NCI-H2196 (cell line): ENCODE measurements around the gene GABPA.
"Not testable (repeated sequence)": the region's sequence is repeated elsewhere in the genome, so short reads cannot be mapped to it uniquely, and the experiment has no call there.

Experiments used
- DNase-seq: peaks from one replicate; lab custom pipeline; 2025; ENCODE audit not compliant: unreplicated experiment; lab: John Stamatoyannopoulos, UW

GABPA gene

DNA sequence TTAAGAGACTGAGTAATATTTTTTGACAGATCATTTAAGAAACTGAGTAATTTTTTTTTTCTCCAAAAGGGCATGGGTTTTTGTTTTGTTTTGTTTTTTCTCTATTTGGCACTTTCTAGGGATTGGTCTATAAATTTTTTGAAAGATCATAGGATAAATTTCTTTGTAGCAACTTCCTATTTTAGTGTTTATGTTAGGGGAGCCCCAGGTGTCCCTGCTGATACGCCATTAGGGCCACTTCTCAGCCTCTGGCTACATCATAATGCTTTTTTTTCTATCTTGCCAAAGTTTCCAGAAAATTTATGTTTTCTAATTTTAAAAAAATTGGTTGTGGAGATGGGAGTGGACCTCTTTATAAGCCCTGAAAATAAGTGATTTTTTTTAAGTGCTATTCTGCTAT is 2.6 kb downstream of the GABPA start:
- DNase-seq: no peak

DNA sequence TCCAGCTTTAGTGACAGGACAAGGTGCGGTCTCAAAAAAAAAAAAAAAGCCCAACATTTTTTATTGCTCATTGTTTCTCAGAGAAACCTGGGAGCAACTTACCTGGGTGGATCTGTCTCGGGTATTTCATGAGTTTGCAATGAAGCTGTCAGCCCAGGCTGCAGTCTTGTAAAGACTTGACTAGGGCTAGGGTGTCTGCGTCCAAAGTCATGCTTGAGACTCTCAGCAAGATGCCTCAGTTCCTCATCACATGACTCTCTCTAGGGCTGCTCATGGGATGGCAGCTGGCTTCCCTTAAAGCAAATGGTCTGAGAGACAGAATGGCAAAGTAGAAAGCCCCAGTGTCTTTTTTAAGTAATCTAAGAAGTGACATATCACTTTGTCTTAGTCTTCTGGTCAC is 8.1 kb downstream of the GABPA start:
- DNase-seq: no peak

DNA sequence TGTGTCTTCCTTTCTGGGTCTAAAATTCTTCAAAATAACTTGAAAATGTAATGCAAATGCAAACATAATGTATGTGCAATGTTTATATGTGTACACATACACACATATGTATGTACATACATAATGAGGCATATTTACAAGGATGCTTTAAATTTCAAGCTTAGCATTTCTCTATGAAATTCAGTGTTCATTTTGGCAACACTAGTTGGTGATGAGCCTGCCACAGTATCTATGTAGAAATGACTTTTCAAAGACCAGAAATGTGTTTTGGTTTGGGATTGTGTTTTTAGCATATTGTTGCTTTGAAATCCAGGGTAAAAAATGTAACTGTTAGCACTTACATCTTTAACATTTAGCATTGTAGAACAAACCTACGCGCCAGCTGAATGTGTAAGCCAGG is 10.1 kb downstream of the GABPA start:
- no peak for DNase-seq

DNA sequence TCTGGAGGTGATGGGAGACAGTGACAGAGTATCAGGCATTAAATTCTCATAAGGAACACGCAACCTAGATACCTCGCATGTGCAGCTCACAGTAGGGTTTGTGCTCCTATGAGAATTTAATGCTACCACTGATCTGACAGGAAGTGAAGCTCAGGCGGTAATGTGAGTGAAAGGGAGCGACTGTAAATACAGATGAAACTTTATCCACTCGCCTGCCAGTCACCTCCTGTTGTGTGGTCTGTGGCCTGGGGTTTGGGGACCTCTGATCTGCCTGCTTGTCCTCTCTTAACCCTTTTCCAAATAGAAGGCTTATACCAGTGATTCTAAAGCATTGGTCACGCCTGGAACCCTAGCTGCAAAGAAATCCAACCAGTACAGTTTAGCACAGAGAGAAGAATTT is 15.3 kb downstream of the GABPA start:
- DNase-seq: no peak

DNA sequence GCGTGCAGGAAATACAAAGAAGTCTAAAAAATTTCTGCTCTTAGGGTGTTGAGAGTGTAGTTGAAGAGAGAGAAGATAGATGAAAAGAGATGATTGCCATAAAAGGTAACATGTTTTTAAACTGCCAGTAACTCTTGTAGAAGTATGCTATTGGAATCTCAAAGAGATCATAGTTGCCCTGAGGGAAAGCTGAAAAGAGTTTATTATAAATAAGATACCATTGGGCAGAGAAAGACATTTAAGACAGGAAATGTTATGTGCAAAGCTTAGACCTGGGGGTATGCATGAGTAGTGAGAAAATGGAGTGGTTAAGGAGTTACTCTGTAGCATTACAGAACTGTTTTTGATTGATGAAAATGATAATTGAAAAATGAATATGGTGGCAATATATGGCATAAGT is 17.6 kb downstream of the GABPA start:
- DNase-seq: no peak

DNA sequence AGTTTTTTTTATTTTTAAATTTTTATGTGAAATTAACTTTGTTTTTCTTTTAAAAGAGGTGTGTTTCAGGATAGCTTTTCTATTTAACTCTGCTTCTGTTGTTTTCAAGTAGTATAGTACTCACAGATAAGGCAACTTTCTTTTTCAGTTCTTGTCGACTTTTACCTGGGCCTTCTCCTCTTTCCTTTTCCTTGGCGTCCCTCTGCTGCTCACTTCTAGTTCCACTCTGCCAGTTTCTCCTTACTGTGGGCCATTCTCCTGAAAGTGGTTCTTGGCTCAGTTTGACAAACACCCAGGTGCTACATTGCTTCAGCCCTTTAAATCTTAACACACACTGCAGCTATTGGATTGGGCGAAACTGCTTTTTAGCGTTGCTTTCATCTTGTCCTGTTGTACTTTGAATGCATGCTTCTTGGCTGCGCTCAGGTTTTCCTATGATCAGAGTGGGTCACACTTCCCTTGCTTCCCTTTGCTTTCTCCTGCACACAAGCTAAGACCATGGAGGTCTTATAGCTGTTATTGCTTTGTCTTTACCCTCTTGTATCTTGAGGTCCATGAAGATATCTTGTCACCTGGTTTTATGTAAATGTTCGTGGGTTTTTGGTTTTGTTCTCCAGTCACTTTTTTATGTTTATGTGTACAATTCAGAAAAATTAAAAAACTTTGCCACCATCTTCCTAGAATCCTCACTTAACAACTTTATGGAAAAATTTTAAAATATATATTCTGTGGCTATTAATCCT is 21.6 kb downstream of the GABPA start:
- no peak for DNase-seq

DNA sequence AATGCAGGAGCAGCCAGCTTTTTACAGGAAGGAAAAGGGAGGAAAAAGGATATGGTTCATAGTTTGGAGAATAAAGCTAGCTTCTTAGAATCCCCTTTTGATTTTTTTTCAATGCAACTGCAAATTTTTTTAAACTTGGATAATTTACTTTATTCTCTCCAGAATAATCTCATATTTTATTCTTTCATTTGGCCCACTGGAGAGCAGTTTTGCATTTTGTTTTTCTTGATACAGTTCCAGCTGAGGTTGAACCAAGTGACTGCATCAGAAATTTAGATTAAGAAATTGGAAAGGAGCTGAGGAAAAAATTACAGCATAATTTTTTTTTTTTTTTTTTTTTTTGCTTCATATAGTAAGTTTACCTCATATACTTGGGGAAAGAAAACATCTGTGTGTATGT is 22.8 kb downstream of the GABPA start:
- DNase-seq: no peak

DNA sequence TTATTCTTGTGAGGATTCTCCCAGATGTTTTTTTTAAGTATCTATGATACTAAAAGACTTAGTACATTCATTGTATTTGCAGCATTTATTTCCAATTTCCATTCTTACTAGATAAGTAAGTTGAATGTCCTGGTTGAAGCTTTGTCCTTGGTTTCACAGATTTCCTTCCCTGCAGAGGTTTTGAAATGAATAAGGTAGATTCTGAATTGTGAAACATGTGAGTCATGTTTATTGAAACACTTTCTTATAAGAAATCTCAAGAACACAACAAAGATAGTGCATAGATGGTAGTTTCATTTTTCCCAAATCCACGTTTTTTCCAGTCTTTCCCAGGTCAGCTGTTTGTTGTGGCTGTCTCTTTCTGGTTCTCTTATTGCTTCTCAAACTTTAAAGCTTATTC is 24.8 kb downstream of the GABPA start:
- DNase-seq: no peak

DNA sequence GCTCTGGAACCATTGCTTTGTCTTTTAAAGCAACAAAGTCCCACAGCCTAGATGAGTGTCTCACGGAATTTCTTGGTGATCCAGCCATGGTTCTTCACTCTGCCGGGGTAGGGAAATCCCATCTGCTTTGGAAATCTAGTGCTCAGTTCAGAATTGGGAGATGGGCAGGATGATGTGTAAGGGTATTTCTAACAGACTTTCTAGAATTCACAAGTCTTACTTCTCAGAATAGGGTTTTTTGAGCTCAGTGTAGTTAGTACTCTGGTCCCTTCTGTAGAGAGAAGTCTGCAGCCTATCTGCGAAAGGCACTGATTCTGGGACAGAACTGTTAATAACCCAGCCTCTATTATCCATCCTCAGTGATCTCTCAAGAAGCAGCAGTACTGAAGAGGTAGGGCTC is 25.3 kb downstream of the GABPA start:
- DNase-seq: no peak

DNA sequence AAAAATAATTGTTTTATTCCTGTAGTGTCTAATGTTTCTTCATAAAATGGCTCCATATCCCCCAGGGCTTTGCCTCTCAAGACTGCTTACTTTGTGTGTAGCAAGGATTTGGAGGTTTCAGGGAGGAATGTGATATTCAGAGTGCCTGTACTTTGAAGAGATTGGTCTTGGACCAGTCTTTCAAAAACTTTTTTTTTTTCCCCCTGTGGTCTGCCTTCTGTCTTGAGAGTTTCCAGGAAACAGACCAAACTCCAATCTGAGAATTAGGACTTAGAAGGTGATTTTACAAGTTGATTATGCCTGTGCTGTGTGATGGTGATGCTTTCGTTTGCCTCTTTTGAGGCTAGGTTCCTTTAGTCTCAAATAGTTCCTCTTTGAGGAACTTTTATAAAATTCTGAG is 25.9 kb downstream of the GABPA start:
- DNase-seq: no peak

DNA sequence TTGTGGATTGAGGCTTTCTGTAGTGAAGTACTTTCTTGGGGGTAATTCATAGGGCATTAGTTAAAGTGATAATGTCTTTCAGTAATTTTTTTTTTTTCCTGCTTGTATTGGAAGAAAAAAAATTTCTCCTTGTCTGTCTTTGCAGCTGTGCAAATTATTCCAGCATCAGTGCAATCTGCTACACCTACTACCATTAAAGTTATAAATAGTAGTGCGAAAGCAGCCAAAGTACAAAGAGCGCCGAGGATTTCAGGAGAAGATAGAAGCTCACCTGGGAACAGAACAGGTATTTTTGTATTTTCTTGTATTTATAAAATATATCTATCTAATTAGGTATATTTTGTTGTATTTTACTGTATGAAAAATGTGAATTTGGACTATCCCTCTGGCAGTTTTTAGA is 29.3 kb downstream of the GABPA start:
- DNase-seq: no peak

DNA sequence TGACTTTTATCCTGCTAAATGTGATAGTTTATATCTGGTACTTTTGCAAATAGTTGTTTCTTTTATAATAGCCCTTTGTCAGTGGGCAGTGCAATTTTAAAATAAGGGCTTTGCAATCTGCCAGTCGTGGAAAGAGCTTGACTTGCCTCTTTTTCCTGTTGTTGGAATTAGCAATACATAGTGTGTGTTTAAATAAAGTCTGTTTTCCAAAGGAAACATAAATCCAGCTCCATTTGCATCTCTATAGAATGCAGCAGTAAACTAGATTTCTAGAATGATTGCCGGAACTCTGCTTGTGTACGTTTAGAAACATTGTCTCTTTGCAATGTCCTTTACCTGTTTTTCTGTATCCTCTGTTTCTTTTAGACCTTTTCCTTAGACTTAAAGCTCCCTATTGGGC is 33.1 kb downstream of the GABPA start:
- no peak for DNase-seq

DNA sequence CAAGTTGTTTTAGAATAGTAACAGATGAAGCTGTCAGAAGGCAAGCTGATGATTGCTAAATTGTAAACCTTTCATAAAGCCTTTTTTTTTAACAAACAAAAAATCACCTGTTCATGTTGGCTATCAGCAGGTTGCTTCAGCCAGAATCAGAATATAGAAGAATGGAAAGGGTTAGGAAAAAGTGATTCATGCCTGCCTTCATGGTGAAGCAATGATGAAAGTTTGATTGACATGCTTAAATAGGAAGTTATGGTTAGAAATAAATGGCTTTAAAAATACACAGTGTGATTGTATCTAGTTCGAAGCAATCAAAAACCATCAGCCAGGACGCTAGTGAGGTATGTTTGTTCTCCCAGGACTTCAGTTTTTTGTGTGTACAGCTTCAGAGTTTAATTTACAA is 37.9 kb downstream of the GABPA start:
- DNase-seq: no peak

DNA sequence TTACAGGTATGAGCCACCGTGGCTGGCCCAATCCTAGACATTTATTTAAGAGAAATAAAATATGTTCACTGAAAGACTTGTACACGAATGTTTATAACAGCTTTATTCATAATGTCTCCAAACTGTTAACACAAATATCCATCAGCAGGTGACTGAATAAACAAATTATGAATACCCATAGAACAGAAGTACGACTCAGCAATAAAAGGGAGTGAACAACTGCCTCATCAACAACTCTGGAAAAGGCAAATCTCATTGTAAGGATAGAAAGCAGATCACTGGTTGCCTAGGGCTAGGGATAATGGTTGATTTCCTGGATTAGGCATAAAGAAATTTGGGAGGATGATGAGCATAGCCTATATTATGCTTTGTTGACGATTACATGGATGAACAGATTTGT is 41.7 kb downstream of the GABPA start:
- DNase-seq: no peak

DNA sequence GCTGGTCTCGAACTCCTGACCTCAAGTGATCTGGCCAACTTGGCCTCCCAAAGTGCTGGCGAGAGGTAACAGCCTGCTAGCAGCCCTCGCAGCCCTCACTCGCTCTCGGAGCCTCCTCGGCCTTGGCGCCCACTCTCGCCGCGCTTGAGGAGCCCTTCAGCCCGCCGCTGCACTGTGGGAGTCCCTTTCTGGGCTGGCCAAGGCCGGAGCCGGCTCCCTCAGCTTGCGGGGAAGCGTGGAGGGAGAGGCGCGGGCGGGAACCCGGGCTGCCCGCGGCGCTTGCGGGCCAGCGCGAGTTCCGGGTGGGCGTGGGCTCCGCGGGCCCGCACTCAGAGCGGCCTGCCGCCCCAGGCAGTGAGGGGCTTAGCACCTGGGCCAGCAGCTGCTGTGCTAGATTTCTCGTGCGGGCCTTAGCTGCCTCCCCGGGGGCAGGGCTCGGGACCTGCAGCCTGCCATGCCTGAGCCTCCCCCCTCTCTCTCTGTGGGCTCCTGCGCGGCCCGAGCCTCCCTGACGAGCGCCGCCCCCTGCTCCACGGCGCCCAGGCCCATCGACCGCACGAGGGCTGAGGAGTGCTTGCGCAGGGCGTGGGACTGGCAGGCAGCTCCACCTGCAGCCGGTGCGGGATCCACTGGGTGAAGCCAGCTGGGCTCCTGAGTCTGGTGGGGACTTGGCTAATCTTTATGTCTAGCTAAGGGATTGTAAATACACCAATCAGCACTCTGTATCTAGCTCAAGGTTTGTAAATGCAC is 43.5 kb downstream of the GABPA start:
- not testable (repeated sequence) for DNase-seq

DNA sequence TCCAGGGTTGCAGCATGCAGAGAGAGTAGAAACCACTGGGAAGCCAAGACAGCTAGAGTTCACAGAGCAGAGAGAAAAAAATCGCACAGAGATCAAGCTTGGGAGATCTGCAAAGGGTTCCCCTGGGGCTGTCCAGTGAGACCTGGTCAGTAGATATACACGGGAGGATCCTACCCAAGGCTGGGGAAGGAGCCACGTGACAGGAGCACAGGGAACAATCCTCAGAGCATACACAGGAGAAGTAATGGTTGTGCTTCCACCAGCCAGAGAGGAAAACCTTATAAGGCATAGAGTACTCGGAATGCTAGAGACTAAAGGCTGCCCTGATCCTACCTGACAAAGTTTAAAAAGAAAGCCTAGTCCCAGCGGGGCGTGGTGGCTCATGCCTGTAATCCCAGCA is 53.9 kb downstream of the GABPA start:
- no peak for DNase-seq

DNA sequence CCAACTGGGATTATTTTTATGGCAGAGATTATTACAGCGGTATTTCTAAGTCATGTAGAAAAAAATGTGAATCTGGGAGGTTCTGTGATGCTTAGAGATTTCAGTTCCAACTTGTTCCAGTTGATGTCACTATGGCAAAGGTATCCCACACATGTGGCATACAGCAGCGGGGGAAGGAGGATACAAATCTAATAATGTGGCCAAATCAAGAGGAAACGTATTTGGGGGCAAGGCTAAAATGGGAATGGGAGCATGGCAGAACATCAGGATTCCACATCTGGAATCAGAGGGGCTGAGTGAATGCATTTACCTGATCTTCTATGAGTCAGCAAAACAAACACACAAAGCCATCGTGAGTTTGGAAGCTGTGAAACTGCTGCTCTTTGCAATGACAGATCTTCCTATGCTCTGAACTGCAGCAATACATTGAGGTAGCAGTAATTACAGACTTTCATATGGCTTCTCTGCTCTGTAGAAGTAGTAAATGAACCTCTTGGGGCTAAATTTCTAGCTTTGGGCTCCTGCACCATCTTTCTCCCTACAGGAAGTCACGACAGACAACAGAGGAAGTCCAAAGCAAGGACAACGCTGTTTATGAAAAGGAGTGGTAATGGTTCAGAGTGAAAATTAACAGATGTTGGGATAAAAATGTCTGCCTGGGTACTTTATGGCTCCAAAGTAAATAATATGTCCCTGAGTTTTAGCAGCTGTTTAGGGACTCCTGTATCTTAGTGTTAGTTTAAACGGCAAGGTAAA is 55.5 kb downstream of the GABPA start:
- DNase-seq: peak; percentile 50

DNA sequence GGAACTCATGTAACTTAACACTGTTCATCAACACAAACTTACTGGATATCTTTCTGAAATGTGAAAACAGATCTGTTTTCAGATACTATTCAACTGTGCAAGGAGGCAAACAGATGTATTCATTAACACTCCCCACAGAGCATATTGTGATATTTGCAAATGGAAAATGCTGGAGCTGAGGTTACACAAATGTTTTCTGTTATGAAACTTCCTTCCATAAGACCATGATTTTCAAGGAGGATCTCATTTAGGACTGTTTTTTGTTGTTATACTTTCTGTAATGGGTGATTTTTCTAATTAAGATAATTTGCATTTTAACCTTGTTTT is 56.1 kb downstream of the GABPA start:
- no peak for DNase-seq

DNA sequence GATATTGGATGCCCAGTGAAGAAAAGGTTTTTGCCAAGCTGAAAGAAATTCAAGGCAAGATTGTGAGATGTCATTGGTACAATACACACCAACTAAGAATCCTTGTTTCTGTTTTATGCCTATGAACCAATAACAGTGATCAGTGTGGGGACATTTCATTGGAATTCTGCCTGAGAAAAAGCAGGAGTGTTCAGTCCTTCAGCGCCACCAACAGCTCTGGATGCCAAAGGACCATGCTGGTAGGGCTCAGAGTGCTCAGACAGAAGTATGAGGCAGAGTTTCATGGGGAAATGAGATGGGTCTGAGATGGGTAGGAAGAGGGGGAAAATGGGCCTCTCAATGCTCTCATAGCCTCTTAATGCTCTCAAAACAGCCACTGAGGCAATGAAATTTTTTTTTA is 56.5 kb downstream of the GABPA start:
- no peak for DNase-seq

DNA sequence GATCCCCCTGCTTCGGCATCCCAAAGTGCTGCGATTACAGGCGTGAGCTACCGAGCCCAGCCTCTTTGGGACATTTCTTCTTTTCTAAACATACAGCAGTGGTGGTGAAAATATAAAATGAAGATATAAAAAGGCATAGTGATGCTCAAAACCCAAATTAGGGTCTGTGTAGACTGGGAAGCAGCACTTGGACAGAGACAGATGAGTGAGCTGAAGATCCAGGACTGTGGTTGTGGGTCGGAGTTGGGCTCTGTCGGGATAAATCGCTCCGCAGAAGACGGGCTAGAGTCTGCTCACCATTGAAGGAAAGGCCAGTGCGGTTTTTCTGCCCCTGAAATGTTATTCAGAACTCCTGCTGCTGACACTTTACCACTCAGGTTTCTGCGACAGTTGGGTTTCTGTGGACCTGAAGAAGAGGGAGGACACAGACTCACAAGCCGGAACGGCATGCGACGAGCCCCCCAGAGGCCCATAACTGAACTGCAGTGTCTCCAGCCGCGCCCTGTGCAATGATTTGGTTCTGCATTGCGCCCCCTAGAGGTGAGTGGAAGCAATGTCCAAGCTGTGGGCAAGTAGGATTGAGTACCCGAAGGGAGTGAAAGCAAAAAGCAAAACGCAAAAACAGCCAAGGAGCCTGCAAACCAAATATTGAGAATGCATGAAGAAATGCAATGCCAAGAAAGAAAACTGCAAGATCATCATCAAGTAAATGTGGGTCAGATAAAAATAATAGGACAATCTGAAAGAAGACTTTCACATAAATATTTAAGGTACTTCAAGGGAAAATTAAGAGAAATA is 66.6 kb downstream of the GABPA start:
- peak; percentile 59 for DNase-seq

DNA sequence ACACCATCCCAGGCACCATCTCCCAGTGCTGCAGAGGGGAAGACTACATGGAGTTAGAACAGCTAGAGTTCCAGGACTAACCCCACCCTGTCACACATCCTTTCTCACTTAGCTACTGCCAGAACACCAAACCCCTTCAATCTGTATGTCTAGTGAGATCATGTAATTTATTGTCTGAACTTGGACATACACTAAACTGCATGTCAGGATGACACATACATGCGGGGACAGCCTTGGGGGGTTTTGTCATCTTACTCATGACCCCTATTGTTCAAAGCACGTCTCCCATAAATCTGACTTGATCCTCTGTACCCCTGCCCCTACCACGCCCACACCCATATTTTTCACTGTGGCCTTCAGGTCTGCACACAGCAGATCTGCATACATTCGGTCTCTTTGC is 71.3 kb downstream of the GABPA start:
- no peak for DNase-seq
